Astrocyte (in vitro differentiated cells and primary cell): Measurements from ENCODE around the gene C6orf89. TPM values are rescaled to one million over a fixed set of nuclear protein-coding genes. Genes with fewer than 3 reads are reported as not detected.

Experiments
- DNase-seq: peaks from one replicate; pipeline ENCODE4 v3.0.0-alpha.2; 2010; ENCODE audit warnings: low read depth
- FAIRE-seq: peaks from 2 replicates; lab custom pipeline; 2011; peaks lifted over from hg19 to GRCh38; lab: Jason Lieb, UNC
- H2AFZ ChIP-seq: 2 replicates; pipeline ENCODE4 v1.6.0; 2012; ENCODE audit warnings: low read depth, low read length, inconsistent platforms
- H3K27ac ChIP-seq: 2 replicates; pipeline ENCODE4 v1.5.1; 2011; ENCODE audit warnings: low read depth, low read length, inconsistent platforms
- H3K27me3 ChIP-seq: 2 replicates; pipeline ENCODE4 v1.6.0; 2011; ENCODE audit warnings: low read length, inconsistent platforms; ENCODE audit not compliant: insufficient read depth
- H3K36me3 ChIP-seq: 2 replicates; pipeline ENCODE4 v1.5.1; 2011; ENCODE audit warnings: low read length, inconsistent platforms; ENCODE audit not compliant: insufficient read depth
- H3K4me1 ChIP-seq: 2 replicates; pipeline ENCODE4 v1.5.1; 2011; ENCODE audit warnings: low read length, inconsistent platforms; ENCODE audit not compliant: insufficient read depth
- H3K4me2 ChIP-seq: 2 replicates; pipeline ENCODE4 v1.6.0; 2012; ENCODE audit warnings: low read length, inconsistent platforms
- H3K4me3 ChIP-seq: 2 replicates; pipeline ENCODE4 v1.5.1; 2011; ENCODE audit warnings: low read depth, mild to moderate bottlenecking, low read length, inconsistent platforms; ENCODE audit not compliant: insufficient read depth
- H3K79me2 ChIP-seq: 2 replicates; pipeline ENCODE4 v1.6.0; 2012; ENCODE audit warnings: mild to moderate bottlenecking, low read length, inconsistent platforms; ENCODE audit not compliant: insufficient read depth
- H3K9ac ChIP-seq: 2 replicates; pipeline ENCODE4 v1.6.0; 2012; ENCODE audit warnings: mild to moderate bottlenecking, low read length, inconsistent platforms
- H3K9me3 ChIP-seq: 2 replicates; pipeline ENCODE4 v1.5.1; 2012; ENCODE audit warnings: low read depth, mild to moderate bottlenecking, low read length, inconsistent platforms; ENCODE audit not compliant: insufficient read depth
- H4K20me1 ChIP-seq: 2 replicates; pipeline ENCODE4 v1.6.0; 2012; ENCODE audit warnings: low read length, inconsistent platforms; ENCODE audit not compliant: insufficient read depth
- H3K27ac Mint-ChIP-seq: one replicate; pipeline ENCODE4 v1.8.0; 2021; ENCODE audit warnings: mild to moderate bottlenecking, mixed read lengths; ENCODE audit not compliant: unreplicated experiment
- H3K27me3 Mint-ChIP-seq: one replicate; pipeline ENCODE4 v1.8.0; 2021; ENCODE audit warnings: low read depth, mixed read lengths; ENCODE audit not compliant: unreplicated experiment
- H3K36me3 Mint-ChIP-seq: one replicate; pipeline ENCODE4 v1.8.0; 2021; ENCODE audit warnings: low read depth, mixed read lengths; ENCODE audit not compliant: unreplicated experiment
- H3K4me1 Mint-ChIP-seq: one replicate; pipeline ENCODE4 v1.8.0; 2021; ENCODE audit warnings: low read depth, mixed read lengths; ENCODE audit not compliant: unreplicated experiment
- H3K4me3 Mint-ChIP-seq: one replicate; pipeline ENCODE4 v1.8.0; 2021; ENCODE audit warnings: mild to moderate bottlenecking, moderate library complexity, mixed read lengths; ENCODE audit not compliant: unreplicated experiment
- H3K9me3 Mint-ChIP-seq: one replicate; pipeline ENCODE4 v1.8.0; 2021; ENCODE audit warnings: mild to moderate bottlenecking, mixed read lengths; ENCODE audit not compliant: unreplicated experiment
- EZH2 ChIP-seq: IDR thresholded peaks from 2 replicates; pipeline ENCODE4 v1.6.1; 2012; ENCODE audit warnings: mild to moderate bottlenecking, low read length, inconsistent platforms; ENCODE audit not compliant: insufficient read depth
- total RNA-seq: library from RNA; stranded (reverse); gene quantifications from 2 replicates; pipeline ENCODE4 v1.2.1, GENCODE V29; 2021
- TF ChIP-seq, protein P1 (sequence below): IDR thresholded peaks from 2 replicates; pipeline ENCODE4 v1.5.1; 2011; ENCODE audit warnings: low read depth, mild to moderate bottlenecking, inconsistent platforms, low read length, moderate library complexity; ENCODE audit not compliant: insufficient read depth

The C6orf89 gene
- total RNA-seq, 1 donor from 2014 or later = 37.8 TPM

DNA sequence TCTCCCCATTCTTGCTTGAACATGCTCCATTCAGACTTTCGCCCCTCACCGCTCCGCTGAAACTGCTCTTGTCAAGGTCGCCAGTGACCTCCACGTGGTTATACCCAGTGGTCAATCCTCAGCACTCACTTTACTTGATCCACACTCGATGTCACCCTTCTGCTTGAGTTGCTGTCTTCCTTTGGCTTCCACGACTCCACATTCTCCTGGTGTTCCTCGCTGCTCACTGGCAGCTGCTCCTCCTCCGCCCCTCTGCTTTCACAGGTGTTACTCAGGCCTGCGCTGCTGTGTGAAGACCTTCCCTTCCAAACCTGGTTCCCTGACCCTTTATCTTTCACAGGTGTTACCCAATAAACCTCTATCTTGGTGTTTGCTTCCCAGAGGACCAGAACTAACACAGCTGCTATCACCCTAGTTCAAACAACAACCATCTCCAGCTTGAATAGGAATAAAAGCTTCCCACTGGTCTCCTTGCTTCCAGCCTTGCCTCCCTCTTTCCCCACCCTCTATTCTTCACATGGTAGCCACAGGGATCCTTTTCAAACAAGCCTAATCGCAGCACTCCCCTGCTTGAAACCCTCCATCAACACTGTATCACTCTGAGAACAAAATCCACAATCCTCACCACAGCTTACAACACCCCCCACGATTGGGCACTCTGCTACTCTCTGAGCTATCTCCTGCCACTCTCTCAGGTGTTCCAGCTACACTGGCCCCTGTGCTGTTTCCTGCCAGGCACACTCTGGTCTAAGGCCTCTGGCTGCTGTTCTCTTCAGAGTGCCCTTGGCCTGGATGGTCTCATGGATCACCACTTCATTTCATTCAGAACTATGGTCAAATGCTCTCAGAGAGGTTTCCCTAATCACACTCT, 21.8 kb upstream of the C6orf89 start:
- Histone ChIP-seq H4K20me1 (peaks cover 41% of the 10 kb centered on the region), H3K4me3 (no peak overlapping the region), H3K9me3 (no peaks in the 10 kb centered on the region), H3K79me2 (peaks cover 84% of the 10 kb centered on the region), H3K36me3 (peaks cover 8% of the 10 kb centered on the region), H3K9ac (no peak overlapping the region), H3K27me3 (no peaks in the 10 kb centered on the region), H3K4me1 (peaks cover 2% of the 10 kb centered on the region), H3K27ac (no peak overlapping the region), H2AFZ (no peak overlapping the region), H3K4me2 (no peak overlapping the region)
- TF ChIP-seq, protein P1, sequence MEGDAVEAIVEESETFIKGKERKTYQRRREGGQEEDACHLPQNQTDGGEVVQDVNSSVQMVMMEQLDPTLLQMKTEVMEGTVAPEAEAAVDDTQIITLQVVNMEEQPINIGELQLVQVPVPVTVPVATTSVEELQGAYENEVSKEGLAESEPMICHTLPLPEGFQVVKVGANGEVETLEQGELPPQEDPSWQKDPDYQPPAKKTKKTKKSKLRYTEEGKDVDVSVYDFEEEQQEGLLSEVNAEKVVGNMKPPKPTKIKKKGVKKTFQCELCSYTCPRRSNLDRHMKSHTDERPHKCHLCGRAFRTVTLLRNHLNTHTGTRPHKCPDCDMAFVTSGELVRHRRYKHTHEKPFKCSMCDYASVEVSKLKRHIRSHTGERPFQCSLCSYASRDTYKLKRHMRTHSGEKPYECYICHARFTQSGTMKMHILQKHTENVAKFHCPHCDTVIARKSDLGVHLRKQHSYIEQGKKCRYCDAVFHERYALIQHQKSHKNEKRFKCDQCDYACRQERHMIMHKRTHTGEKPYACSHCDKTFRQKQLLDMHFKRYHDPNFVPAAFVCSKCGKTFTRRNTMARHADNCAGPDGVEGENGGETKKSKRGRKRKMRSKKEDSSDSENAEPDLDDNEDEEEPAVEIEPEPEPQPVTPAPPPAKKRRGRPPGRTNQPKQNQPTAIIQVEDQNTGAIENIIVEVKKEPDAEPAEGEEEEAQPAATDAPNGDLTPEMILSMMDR = no peak
- no peak for TF ChIP-seq EZH2
- no peak overlapping the region for H3K4me3 Mint-ChIP-seq
- H3K36me3 Mint-ChIP-seq = peaks cover 28% of the 10 kb centered on the region
- FAIRE-seq (no peak), DNase-seq (no peak)
- no peaks in the 10 kb centered on the region for H3K27me3 Mint-ChIP-seq
- H3K4me1 Mint-ChIP-seq = peaks cover 4% of the 10 kb centered on the region
- H3K9me3 Mint-ChIP-seq = no peaks in the 10 kb centered on the region
- H3K27ac Mint-ChIP-seq = no peak overlapping the region

DNA sequence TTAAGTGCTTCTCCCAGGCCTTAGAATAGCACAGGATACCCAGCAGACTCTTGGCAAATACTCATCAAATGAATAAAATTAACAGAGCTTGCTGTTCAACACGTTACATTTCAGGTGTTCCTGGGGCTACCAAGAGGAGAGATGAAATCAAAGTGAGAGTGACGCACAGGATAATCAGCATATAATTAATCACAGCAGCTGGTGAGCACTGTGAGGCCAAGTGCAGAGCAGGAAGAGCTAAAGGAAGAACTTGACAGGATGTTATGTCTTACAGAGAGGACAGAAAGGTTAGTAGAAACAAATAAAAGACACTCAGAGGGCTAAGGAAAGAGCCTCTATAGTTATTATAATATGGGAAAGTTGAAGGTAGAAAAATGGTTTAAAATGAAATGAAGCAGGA, 19.9 kb upstream of the C6orf89 start:
- H3K4me1 ChIP-seq = no peaks in the 10 kb centered on the region
- Mint-ChIP-seq H3K4me3 (no peak overlapping the region), H3K27me3 (no peaks in the 10 kb centered on the region), H3K27ac (no peak overlapping the region), H3K36me3 (peaks cover 26% of the 10 kb centered on the region), H3K4me1 (peaks cover 3% of the 10 kb centered on the region), H3K9me3 (no peaks in the 10 kb centered on the region)
- H3K27me3 ChIP-seq = no peaks in the 10 kb centered on the region
- no peak for TF ChIP-seq EZH2
- TF ChIP-seq, protein P1 = no peak
- FAIRE-seq = no peak
- H3K27ac ChIP-seq = no peak overlapping the region
- no peak overlapping the region for H2AFZ ChIP-seq
- DNase-seq = no peak
- no peak overlapping the region for H3K4me2 ChIP-seq
- H3K36me3 ChIP-seq = peaks cover 14% of the 10 kb centered on the region
- H4K20me1 ChIP-seq = peaks cover 34% of the 10 kb centered on the region
- no peak overlapping the region for H3K4me3 ChIP-seq
- peaks cover 78% of the 10 kb centered on the region for H3K79me2 ChIP-seq
- no peak overlapping the region for H3K9ac ChIP-seq
- no peaks in the 10 kb centered on the region for H3K9me3 ChIP-seq
